Activated naive CD4-positive, alpha-beta T cell treated with anti-CD3 and anti-CD28 coated beads, Interleukin-2, amount 10 ng/mL, durations not matched to agents 7 days and 5 days (primary cell): ENCODE results near the gene EBNA1BP2.
"Not testable (repeated sequence)": the region's sequence is repeated elsewhere in the genome, so short reads cannot be mapped to it uniquely, and the experiment has no call there.

Experiments used
- CTCF ChIA-PET: fragments of 350-600 bp; sonication (Branson Sonifier 250); formaldehyde crosslinking; loops from one replicate; lab custom pipeline; 2021; ENCODE audit warnings: antibody characterized with exemption; lab: Charles Lee
- DNase-seq: peaks from one replicate; pipeline ENCODE4 v3.0.0-alpha.2; 2020
- H3K27ac Mint-ChIP-seq: one replicate; pipeline ENCODE4 v1.8.0; 2021; ENCODE audit warnings: mild to moderate bottlenecking, moderate library complexity, mixed read lengths
- H3K27me3 Mint-ChIP-seq: one replicate; pipeline ENCODE4 v1.8.0; 2021; ENCODE audit warnings: mild to moderate bottlenecking, mixed read lengths
- H3K36me3 Mint-ChIP-seq: one replicate; pipeline ENCODE4 v1.8.0; 2021; ENCODE audit warnings: mixed read lengths
- H3K4me1 Mint-ChIP-seq: one replicate; pipeline ENCODE4 v1.8.0; 2021; ENCODE audit warnings: mixed read lengths
- H3K4me3 Mint-ChIP-seq: one replicate; pipeline ENCODE4 v1.8.0; 2021; ENCODE audit warnings: mild to moderate bottlenecking, moderate library complexity, mixed read lengths
- H3K9me3 Mint-ChIP-seq: one replicate; pipeline ENCODE4 v1.8.0; 2021; ENCODE audit warnings: mixed read lengths

Gene EBNA1BP2

DNA sequence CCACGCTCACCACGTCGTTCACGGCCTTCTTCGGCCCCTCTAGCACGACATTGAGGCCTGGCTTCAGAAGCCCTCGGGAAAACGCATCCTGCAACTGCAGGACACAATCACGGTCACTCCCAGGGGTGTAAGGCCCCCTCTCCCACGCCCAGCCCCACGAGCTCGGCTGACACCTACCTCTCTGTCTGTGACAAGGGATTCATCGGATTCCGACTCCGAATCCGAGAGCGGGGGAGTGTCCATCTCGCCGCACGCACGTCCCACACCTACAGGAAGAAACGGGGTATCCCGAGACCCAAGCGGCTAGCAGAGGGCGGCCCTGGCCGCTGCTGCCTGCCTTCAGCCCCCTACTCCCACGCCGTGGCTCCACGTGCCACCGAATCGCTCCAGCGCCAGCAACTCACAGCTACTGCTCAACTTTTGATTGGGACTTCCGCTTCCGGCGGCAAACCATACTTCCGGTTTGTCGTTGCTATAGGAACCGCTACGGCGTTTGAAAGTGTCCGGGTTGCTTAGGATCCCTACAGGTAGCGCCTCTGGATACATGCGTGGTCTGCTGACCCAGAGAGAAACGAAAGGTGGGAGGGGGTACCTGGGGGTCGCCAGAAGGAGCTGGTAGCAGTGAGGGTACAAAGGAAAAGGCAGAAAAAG, at the start of gene EBNA1BP2, which contains the start of gene CFAP57:
Gene EBNA1BP2 (minus strand): TSS at position 415 of the 651 bp plus-strand sequence. CDS start 172 bp downstream, at position 243.
Gene CFAP57 (plus strand): TSS at position 455 of the 651 bp plus-strand sequence. CDS start 424 bp downstream, outside the sequence.
- CTCF ChIA-PET, result interaction anchor here (1.2 kb wide), 1 partner anchor 99 kb away, joined by 3 read pairs; no protein-coding TSS in a partner anchor
- peaks cover 30% of the 10 kb centered on the region for H3K4me1 Mint-ChIP-seq

DNA sequence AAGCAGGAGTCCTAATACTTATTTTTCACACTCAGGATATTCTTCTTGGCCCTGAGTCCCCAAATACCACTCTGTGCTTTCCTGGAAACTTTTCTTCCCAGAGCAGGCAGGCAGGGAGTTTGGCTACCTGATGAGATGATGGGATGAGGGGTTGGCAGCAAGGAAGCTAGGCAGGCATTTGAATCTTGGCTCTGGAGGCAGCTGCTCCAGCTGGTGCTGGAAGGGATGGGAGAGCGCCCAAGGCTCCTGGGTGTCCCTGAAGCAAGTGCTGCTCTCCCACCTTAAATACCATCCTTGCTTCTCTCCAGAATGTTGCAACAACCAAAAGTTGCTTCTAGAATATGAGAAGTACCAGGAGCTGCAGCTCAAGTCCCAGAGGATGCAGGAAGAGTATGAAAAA, 49.7 kb upstream of the EBNA1BP2 start:
- DNase-seq, result no peak
- H3K27me3 Mint-ChIP-seq, result peaks cover 20% of the 10 kb centered on the region
- H3K36me3 Mint-ChIP-seq, result no peaks in the 10 kb centered on the region
- H3K9me3 Mint-ChIP-seq, result no peaks in the 10 kb centered on the region
- CTCF ChIA-PET, result no interaction called here
- H3K4me3 Mint-ChIP-seq, result no peak overlapping the region
- H3K4me1 Mint-ChIP-seq, result peaks cover 2% of the 10 kb centered on the region
- H3K27ac Mint-ChIP-seq, result no peak overlapping the region

More for the DNA sequence above, at the start of gene EBNA1BP2, which contains the start of gene CFAP57:
- Mint-ChIP-seq H3K36me3 (peaks cover 35% of the 10 kb centered on the region), H3K27ac (peak within 1 kb of the TSS; percentile 87), H3K9me3 (no peaks in the 10 kb centered on the region), H3K27me3 (peaks cover 18% of the 10 kb centered on the region), H3K4me3 (peak within 1 kb of the TSS; percentile 98)
- DNase-seq, result peak; percentile 95

DNA sequence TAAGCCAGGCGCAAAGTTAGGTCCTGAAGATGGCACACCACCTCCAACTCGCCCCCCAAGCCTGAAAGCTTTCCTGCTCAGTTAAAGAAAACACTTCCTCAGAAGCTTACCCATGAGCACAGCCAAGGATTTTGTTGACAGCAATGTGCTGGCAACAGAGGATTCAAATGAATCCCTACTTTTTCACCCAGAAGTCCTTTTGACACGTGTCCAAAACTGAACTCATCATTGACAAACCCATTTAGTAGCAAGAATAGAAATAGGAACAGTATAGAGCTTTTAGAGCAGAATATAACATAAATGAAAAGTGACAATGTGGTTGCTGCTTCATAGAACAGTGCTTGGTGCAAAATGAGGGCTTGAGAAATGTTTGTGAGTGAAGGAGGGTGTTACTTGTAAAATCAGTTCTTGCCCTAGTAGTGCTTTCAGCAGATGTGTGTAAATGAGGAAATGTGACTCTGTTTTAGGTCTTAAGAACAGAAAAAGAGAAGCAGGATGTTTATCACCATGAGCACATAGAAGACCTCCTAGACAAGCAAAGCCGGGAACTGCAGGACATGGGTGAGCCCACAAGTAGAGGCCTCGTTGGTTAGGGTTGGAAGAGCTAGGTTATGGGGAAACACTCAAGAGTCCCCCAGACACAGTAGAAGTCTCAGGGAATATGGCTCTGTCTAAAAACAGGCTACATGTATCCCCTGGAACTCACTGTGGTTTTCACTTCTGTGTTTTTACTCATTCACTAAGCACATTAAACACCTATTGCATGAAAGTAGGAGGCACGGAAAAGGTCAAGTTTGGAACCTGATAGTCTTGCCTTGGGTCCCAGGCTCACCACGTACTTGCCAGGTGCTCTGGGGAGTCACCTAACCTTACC, 49.1 kb upstream of the EBNA1BP2 start:
- Mint-ChIP-seq H3K27me3 (peaks cover 20% of the 10 kb centered on the region), H3K4me3 (no peak overlapping the region), H3K27ac (no peak overlapping the region), H3K36me3 (no peaks in the 10 kb centered on the region), H3K4me1 (peaks cover 2% of the 10 kb centered on the region), H3K9me3 (no peaks in the 10 kb centered on the region)
- DNase-seq, result no peak
- CTCF ChIA-PET, result no interaction called here

- CTCF ChIA-PET, result no interaction called here
- DNase-seq, result no peak
- Mint-ChIP-seq H3K9me3 (no peaks in the 10 kb centered on the region), H3K4me1 (peaks cover 2% of the 10 kb centered on the region), H3K36me3 (no peaks in the 10 kb centered on the region), H3K27ac (no peak overlapping the region), H3K4me3 (no peak overlapping the region), H3K27me3 (peaks cover 19% of the 10 kb centered on the region)
Measured at GRCh38 chr1:43217747-43218146, 45.7 kb upstream of the EBNA1BP2 start.

GRCh38 chr1:43214501-43215444, 42.7 kb upstream of the EBNA1BP2 start:
- Mint-ChIP-seq H3K4me3 (no peak overlapping the region), H3K27me3 (peaks cover 16% of the 10 kb centered on the region), H3K27ac (no peak overlapping the region)

GRCh38 chr1:43208277-43208676, 36.2 kb upstream of the EBNA1BP2 start:
- H3K36me3 Mint-ChIP-seq, H3K27ac Mint-ChIP-seq, H3K4me1 Mint-ChIP-seq, CTCF ChIA-PET, H3K4me3 Mint-ChIP-seq, H3K27me3 Mint-ChIP-seq, H3K9me3 Mint-ChIP-seq, DNase-seq: not testable (repeated sequence)

More at GRCh38 chr1:43214501-43215444, 42.7 kb upstream of the EBNA1BP2 start:
- CTCF ChIA-PET, result interaction anchor here (1.2 kb wide), 1 partner anchor 12 kb away, joined by 3 read pairs; no protein-coding TSS in a partner anchor
- Mint-ChIP-seq H3K36me3 (no peaks in the 10 kb centered on the region), H3K4me1 (no peaks in the 10 kb centered on the region), H3K9me3 (no peaks in the 10 kb centered on the region)
- no peak for DNase-seq

GRCh38 chr1:43207229-43207853, 35.3 kb upstream of the EBNA1BP2 start:
- CTCF ChIA-PET, result no interaction called here
- peaks cover 5% of the 10 kb centered on the region for H3K27me3 Mint-ChIP-seq
- H3K36me3 Mint-ChIP-seq, result no peaks in the 10 kb centered on the region
- peaks cover 2% of the 10 kb centered on the region for H3K4me1 Mint-ChIP-seq
- no peak overlapping the region for H3K4me3 Mint-ChIP-seq
- H3K9me3 Mint-ChIP-seq, result peaks cover 2% of the 10 kb centered on the region
- no peak overlapping the region for H3K27ac Mint-ChIP-seq
- no peak for DNase-seq

GRCh38 chr1:43206600-43207228, 34.6 kb upstream of the EBNA1BP2 start:
- no peak overlapping the region for H3K27ac Mint-ChIP-seq
- H3K36me3 Mint-ChIP-seq, result no peaks in the 10 kb centered on the region
- peaks cover 2% of the 10 kb centered on the region for H3K4me1 Mint-ChIP-seq
- H3K9me3 Mint-ChIP-seq, result peaks cover 2% of the 10 kb centered on the region
- CTCF ChIA-PET, result no interaction called here
- no peak overlapping the region for H3K4me3 Mint-ChIP-seq
- DNase-seq, result no peak
- H3K27me3 Mint-ChIP-seq, result peaks cover 5% of the 10 kb centered on the region

- Mint-ChIP-seq H3K9me3 (peaks cover 2% of the 10 kb centered on the region), H3K27me3 (peaks cover 5% of the 10 kb centered on the region), H3K4me3 (no peak overlapping the region), H3K27ac (no peak overlapping the region), H3K4me1 (peaks cover 2% of the 10 kb centered on the region), H3K36me3 (no peaks in the 10 kb centered on the region)
- DNase-seq, result no peak
- CTCF ChIA-PET, result interaction anchor here (0.8 kb wide), 1 partner anchor 21 kb away, joined by 4 read pairs; no protein-coding TSS in a partner anchor
Measured at GRCh38 chr1:43205671-43206070, 33.6 kb upstream of the EBNA1BP2 start.

GRCh38 chr1:43204394-43204793, 32.3 kb upstream of the EBNA1BP2 start:
- Mint-ChIP-seq H3K4me3 (no peak overlapping the region), H3K36me3 (no peaks in the 10 kb centered on the region), H3K4me1 (peaks cover 2% of the 10 kb centered on the region), H3K27ac (no peak overlapping the region), H3K9me3 (peaks cover 2% of the 10 kb centered on the region), H3K27me3 (peaks cover 5% of the 10 kb centered on the region)
- CTCF ChIA-PET, result interaction anchor here (0.7 kb wide), 1 partner anchor 64 kb away, joined by 3 read pairs; no protein-coding TSS in a partner anchor
- no peak for DNase-seq

DNA sequence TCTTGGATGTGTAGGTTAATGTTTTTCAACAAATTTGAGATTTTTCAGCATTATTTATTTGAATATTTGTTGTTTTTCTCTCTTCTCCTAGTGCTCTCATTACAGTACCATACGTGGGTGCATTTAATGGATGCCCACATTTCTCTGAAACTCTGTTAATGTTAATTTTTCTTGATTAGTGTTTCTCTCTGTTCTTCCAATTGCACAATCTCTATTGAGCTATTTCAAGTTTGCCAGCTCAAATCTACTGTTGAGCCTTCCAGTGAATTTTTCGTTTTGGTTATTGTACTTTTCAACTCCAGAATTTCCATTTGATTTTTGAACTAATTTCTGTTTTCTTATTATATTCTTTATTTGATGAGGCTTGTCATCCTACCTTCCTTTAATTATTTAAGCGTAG, 31.8 kb upstream of the EBNA1BP2 start:
- H3K27ac Mint-ChIP-seq, result no peak overlapping the region
- H3K9me3 Mint-ChIP-seq, result peaks cover 2% of the 10 kb centered on the region
- peaks cover 5% of the 10 kb centered on the region for H3K27me3 Mint-ChIP-seq
- H3K4me1 Mint-ChIP-seq, result peaks cover 2% of the 10 kb centered on the region
- no peak for DNase-seq
- CTCF ChIA-PET, result no interaction called here
- H3K36me3 Mint-ChIP-seq, result no peaks in the 10 kb centered on the region
- H3K4me3 Mint-ChIP-seq, result no peak overlapping the region

GRCh38 chr1:43199093-43199726, 27.1 kb upstream of the EBNA1BP2 start:
- CTCF ChIA-PET, result no interaction called here
- H3K4me1 Mint-ChIP-seq, result no peaks in the 10 kb centered on the region
- no peaks in the 10 kb centered on the region for H3K36me3 Mint-ChIP-seq
- no peak overlapping the region for H3K27ac Mint-ChIP-seq
- peaks cover 4% of the 10 kb centered on the region for H3K9me3 Mint-ChIP-seq
- H3K27me3 Mint-ChIP-seq, result no peaks in the 10 kb centered on the region
- H3K4me3 Mint-ChIP-seq, result no peak overlapping the region
- no peak for DNase-seq
